ENCODE results near the gene NALCN.

Gene NALCN

GRCh38 chr13:101231751-101232428, 184.4 kb downstream of the NALCN start:
- no peak for DNase-seq (ENCODE audit: extremely low read depth, insufficient read length)
- no peak for TF ChIP-seq CTCF (IDR thresholded peaks at IDR 0.05; ENCODE audit: insufficient read depth, low read length, poor library complexity, severe bottlenecking)
- H3K36me3 ChIP-seq (ENCODE audit: control insufficient read depth, insufficient read depth, low read length), result no peaks in the 10 kb centered on the region

GRCh38 chr13:101230271-101230890, 185.9 kb downstream of the NALCN start:
- Histone ChIP-seq H3K36me3 (ENCODE audit: control insufficient read depth, insufficient read depth, low read length) (no peaks in the 10 kb centered on the region), H3K27me3 (replicated peaks; ENCODE audit: control insufficient read depth, insufficient read depth, low read length) (no peaks in the 10 kb centered on the region), H3K4me3 (replicated peaks; ENCODE audit: low read depth, low read length) (no peak overlapping the region)
- no peak for TF ChIP-seq CTCF (IDR thresholded peaks at IDR 0.05; ENCODE audit: insufficient read depth, low read length, poor library complexity, severe bottlenecking)
- no peak for DNase-seq (ENCODE audit: extremely low read depth, insufficient read length)

More at GRCh38 chr13:101231751-101232428, 184.4 kb downstream of the NALCN start:
- H3K4me3 ChIP-seq (replicated peaks; ENCODE audit: low read depth, low read length), result no peak overlapping the region
- no peaks in the 10 kb centered on the region for H3K27me3 ChIP-seq (replicated peaks; ENCODE audit: control insufficient read depth, insufficient read depth, low read length)

- TF ChIP-seq CTCF (IDR thresholded peaks at IDR 0.05; ENCODE audit: insufficient read depth, low read length, poor library complexity, severe bottlenecking), result no peak
- no peak overlapping the region for H3K4me3 ChIP-seq (replicated peaks; ENCODE audit: low read depth, low read length)
- no peak for DNase-seq (ENCODE audit: extremely low read depth, insufficient read length)
- H3K27me3 ChIP-seq (replicated peaks; ENCODE audit: control insufficient read depth, insufficient read depth, low read length), result no peaks in the 10 kb centered on the region
- no peaks in the 10 kb centered on the region for H3K36me3 ChIP-seq (ENCODE audit: control insufficient read depth, insufficient read depth, low read length)
Measured at GRCh38 chr13:101219609-101220265, 196.6 kb downstream of the NALCN start.

GRCh38 chr13:101218484-101218883, 197.8 kb downstream of the NALCN start:
- no peaks in the 10 kb centered on the region for H3K27me3 ChIP-seq (replicated peaks; ENCODE audit: control insufficient read depth, insufficient read depth, low read length)
- no peak for DNase-seq (ENCODE audit: extremely low read depth, insufficient read length)
- TF ChIP-seq CTCF (IDR thresholded peaks at IDR 0.05; ENCODE audit: insufficient read depth, low read length, poor library complexity, severe bottlenecking), result no peak
- H3K36me3 ChIP-seq (ENCODE audit: control insufficient read depth, insufficient read depth, low read length), result no peaks in the 10 kb centered on the region
- no peak overlapping the region for H3K4me3 ChIP-seq (replicated peaks; ENCODE audit: low read depth, low read length)

GRCh38 chr13:101217086-101217485, 199.2 kb downstream of the NALCN start:
- DNase-seq (ENCODE audit: extremely low read depth, insufficient read length), result no peak
- no peak for TF ChIP-seq CTCF (IDR thresholded peaks at IDR 0.05; ENCODE audit: insufficient read depth, low read length, poor library complexity, severe bottlenecking)
- Histone ChIP-seq H3K27me3 (replicated peaks; ENCODE audit: control insufficient read depth, insufficient read depth, low read length) (no peaks in the 10 kb centered on the region), H3K4me3 (replicated peaks; ENCODE audit: low read depth, low read length) (no peak overlapping the region), H3K36me3 (ENCODE audit: control insufficient read depth, insufficient read depth, low read length) (no peaks in the 10 kb centered on the region)
